ENCODE measurements around the gene DUSP7. TPM values are rescaled to one million over a fixed set of nuclear protein-coding genes. Genes with fewer than 3 reads are reported as not detected.

Gene DUSP7
- total RNA-seq, 1 experiment from 2014 or later: 9.9 TPM

GRCh38 chr3:52069135-52069534 is 12.8 kb upstream of the DUSP7 start:
- Mint-ChIP-seq H3K4me3 (ENCODE audit: unreplicated experiment) (no peak overlapping the region), H3K4me1 (ENCODE audit: low read depth, unreplicated experiment) (no peaks in the 10 kb centered on the region), H3K9me3 (ENCODE audit: unreplicated experiment) (no peaks in the 10 kb centered on the region), H3K27me3 (ENCODE audit: insufficient read depth, unreplicated experiment) (no peaks in the 10 kb centered on the region), H3K36me3 (ENCODE audit: insufficient read depth, unreplicated experiment) (peaks cover 5% of the 10 kb centered on the region), H3K27ac (ENCODE audit: unreplicated experiment) (no peak overlapping the region)
- BruUV-seq (replicated peaks): no TSS peak
- H3K4me1 ChIP-seq: no peaks in the 10 kb centered on the region
- no peak for DNase-seq
- TF ChIP-seq CTCF (IDR thresholded peaks at IDR 0.05; ENCODE audit: insufficient read depth in 1 of 2, low read depth in 1 of 2, low read length in 1 of 2, severe bottlenecking in 1 of 2, unreplicated experiment in 1 of 2): no peak
- POLR2A ChIA-PET: no interaction called here
- no peaks in the 10 kb centered on the region for H3K27me3 ChIP-seq (replicated peaks; ENCODE audit: control insufficient read depth, insufficient read depth, low read length)
- CTCF ChIA-PET: no interaction called here
- H3K36me3 ChIP-seq (ENCODE audit: control insufficient read depth, insufficient read depth, low read length): no peaks in the 10 kb centered on the region
- H3K9me3 ChIP-seq: no peaks in the 10 kb centered on the region
- H3K4me3 ChIP-seq (ENCODE audit: low read depth, low read length): no peak overlapping the region
- intact Hi-C loops (cut with micrococcal nuclease; ENCODE audit: unreplicated experiment): no loop called here

- intact Hi-C loops (cut with micrococcal nuclease; ENCODE audit: unreplicated experiment): no loop called here
- H3K4me1 Mint-ChIP-seq (ENCODE audit: low read depth, unreplicated experiment): no peaks in the 10 kb centered on the region
- Histone ChIP-seq H3K4me3 (ENCODE audit: low read depth, low read length) (no peak overlapping the region), H3K9me3 (no peaks in the 10 kb centered on the region), H3K27me3 (replicated peaks; ENCODE audit: control insufficient read depth, insufficient read depth, low read length) (no peaks in the 10 kb centered on the region), H3K36me3 (ENCODE audit: control insufficient read depth, insufficient read depth, low read length) (no peaks in the 10 kb centered on the region), H3K4me1 (no peaks in the 10 kb centered on the region)
- no TSS peak for BruUV-seq (replicated peaks)
- H3K9me3 Mint-ChIP-seq (ENCODE audit: unreplicated experiment): no peaks in the 10 kb centered on the region
- POLR2A ChIA-PET: no interaction called here
- no peak overlapping the region for H3K4me3 Mint-ChIP-seq (ENCODE audit: unreplicated experiment)
- CTCF ChIA-PET: no interaction called here
- no peaks in the 10 kb centered on the region for H3K27me3 Mint-ChIP-seq (ENCODE audit: insufficient read depth, unreplicated experiment)
- no peak for DNase-seq
- peaks cover 5% of the 10 kb centered on the region for H3K36me3 Mint-ChIP-seq (ENCODE audit: insufficient read depth, unreplicated experiment)
- H3K27ac Mint-ChIP-seq (ENCODE audit: unreplicated experiment): no peak overlapping the region
- TF ChIP-seq CTCF (IDR thresholded peaks at IDR 0.05; ENCODE audit: insufficient read depth in 1 of 2, low read depth in 1 of 2, low read length in 1 of 2, severe bottlenecking in 1 of 2, unreplicated experiment in 1 of 2): no peak
These were observed 12.4 kb upstream of the DUSP7 start for GRCh38 chr3:52068730-52069129.

- intact Hi-C loops (cut with micrococcal nuclease; ENCODE audit: unreplicated experiment): no loop called here
- H3K27me3 Mint-ChIP-seq (ENCODE audit: insufficient read depth, unreplicated experiment): no peaks in the 10 kb centered on the region
- H3K9me3 ChIP-seq: no peaks in the 10 kb centered on the region
- H3K27me3 ChIP-seq (replicated peaks; ENCODE audit: control insufficient read depth, insufficient read depth, low read length): no peaks in the 10 kb centered on the region
- H3K4me3 ChIP-seq (ENCODE audit: low read depth, low read length): no peak overlapping the region
- H3K4me1 ChIP-seq: no peaks in the 10 kb centered on the region
- BruUV-seq (replicated peaks): no TSS peak
- no peak for DNase-seq
- peaks cover 5% of the 10 kb centered on the region for H3K36me3 Mint-ChIP-seq (ENCODE audit: insufficient read depth, unreplicated experiment)
- no peak for TF ChIP-seq CTCF (IDR thresholded peaks at IDR 0.05; ENCODE audit: insufficient read depth in 1 of 2, low read depth in 1 of 2, low read length in 1 of 2, severe bottlenecking in 1 of 2, unreplicated experiment in 1 of 2)
- ChIA-PET CTCF (no interaction called here), POLR2A (no interaction called here)
- H3K9me3 Mint-ChIP-seq (ENCODE audit: unreplicated experiment): no peaks in the 10 kb centered on the region
- no peaks in the 10 kb centered on the region for H3K4me1 Mint-ChIP-seq (ENCODE audit: low read depth, unreplicated experiment)
- no peak overlapping the region for H3K4me3 Mint-ChIP-seq (ENCODE audit: unreplicated experiment)
- H3K27ac Mint-ChIP-seq (ENCODE audit: unreplicated experiment): no peak overlapping the region
- no peaks in the 10 kb centered on the region for H3K36me3 ChIP-seq (ENCODE audit: control insufficient read depth, insufficient read depth, low read length)
These were observed 11.7 kb upstream of the DUSP7 start for GRCh38 chr3:52068055-52068571.
